PC-3 (cell line): Measurements from ENCODE around the gene DUSP22. TPM values are rescaled to one million over a fixed set of nuclear protein-coding genes. Genes with fewer than 3 reads are reported as not detected.

Source experiments
- ATAC-seq: fragments of 200-7000 bp; cut with Tn5 transposase; 2 replicates; pipeline ENCODE4 v1.9.1; 2020; ENCODE audit warnings: mild to moderate bottlenecking, moderate library complexity
- BruUV-seq: library from RNA; stranded (reverse); fragments of 400-500 nt; replicated peaks from 2 replicates; lab custom pipeline; 2021; lab: Mats Ljungman, UMichigan
- CTCF ChIA-PET: fragments of 300-600 bp; sonication (Branson Sonifier 250); formaldehyde crosslinking; loops from one replicate; lab custom pipeline; 2022; ENCODE audit warnings: antibody characterized with exemption; lab: Charles Lee
- POLR2A ChIA-PET: fragments of 300-600 bp; sonication (Branson Sonifier 250); formaldehyde crosslinking; loops from one replicate; lab custom pipeline; 2022; ENCODE audit warnings: antibody characterized with exemption; ENCODE audit not compliant: unreplicated experiment; lab: Charles Lee
- DNase-seq: peaks from one replicate; pipeline ENCODE4 v3.0.0-alpha.2; 2015
- H2AFZ ChIP-seq: fragments of 300-600 bp; sonication (generic); 2 replicates; pipeline ENCODE4 v1.6.0; 2016; ENCODE audit warnings: antibody characterized with exemption, low read length
- H3F3A ChIP-seq: fragments of 300-600 bp; sonication (generic); one replicate; pipeline ENCODE4 v1.6.0; 2017; ENCODE audit warnings: antibody characterized with exemption, low read length, control low read depth, mild to moderate bottlenecking; ENCODE audit not compliant: unreplicated experiment
- H3K27ac ChIP-seq: fragments of 300-600 bp; sonication (generic); 2 replicates; pipeline ENCODE4 v1.5.1; 2016; ENCODE audit warnings: mild to moderate bottlenecking, low read length
- H3K27me3 ChIP-seq: fragments of 300-600 bp; sonication (generic); 2 replicates; pipeline ENCODE4 v1.6.1; 2016; ENCODE audit warnings: low read length, mixed read lengths
- H3K36me3 ChIP-seq: fragments of 300-600 bp; sonication (generic); 2 replicates; pipeline ENCODE4 v1.6.1; 2016; ENCODE audit warnings: low read depth, mixed run types, low read length, mixed read lengths
- H3K4me1 ChIP-seq: fragments of 300-600 bp; sonication (generic); 2 replicates; pipeline ENCODE4 v1.5.1; 2016; ENCODE audit warnings: low read length; ENCODE audit not compliant: insufficient read depth
- H3K4me2 ChIP-seq: fragments of 300-600 bp; sonication (generic); 2 replicates; pipeline ENCODE4 v1.6.0; 2016; ENCODE audit warnings: low read length
- H3K4me3 ChIP-seq: fragments of 300-600 bp; sonication (generic); 2 replicates; pipeline ENCODE4 v1.5.1; 2016; ENCODE audit warnings: mild to moderate bottlenecking, low read length, mixed read lengths
- H3K79me2 ChIP-seq: fragments of 300-600 bp; sonication (generic); 2 replicates; pipeline ENCODE4 v1.6.1; 2017; ENCODE audit warnings: low read length, mixed read lengths
- H3K9ac ChIP-seq: fragments of 300-600 bp; sonication (generic); 2 replicates; pipeline ENCODE4 v1.6.0; 2016; ENCODE audit warnings: mild to moderate bottlenecking, low read length
- H3K9me2 ChIP-seq: fragments of 300-600 bp; sonication (generic); replicated peaks from 2 replicates; pipeline ENCODE4 v1.6.1; 2016; ENCODE audit warnings: mixed run types, low read length, mixed read lengths
- H3K9me3 ChIP-seq: fragments of 300-600 bp; sonication (generic); 2 replicates; pipeline ENCODE4 v1.6.1; 2016; ENCODE audit warnings: low read length, mixed read lengths
- H4K20me1 ChIP-seq: fragments of 300-600 bp; sonication (generic); 2 replicates; pipeline ENCODE4 v1.6.1; 2016; ENCODE audit warnings: low read length, mixed read lengths
- CTCF ChIP-seq: fragments of 300-600 bp; sonication (generic); conservative IDR thresholded peaks from 2 replicates; pipeline ENCODE4 v1.5.1; 2017; ENCODE audit warnings: antibody characterized with exemption, low read depth, mild to moderate bottlenecking, low read length
- EZH2 ChIP-seq: fragments of 300-600 bp; sonication (generic); IDR thresholded peaks from one replicate; pipeline ENCODE4 v1.6.1; 2017; ENCODE audit warnings: antibody characterized with exemption, mild to moderate bottlenecking, low read length; ENCODE audit not compliant: unreplicated experiment
- EZH2phosphoT487 ChIP-seq: fragments of 300-600 bp; sonication (generic); IDR thresholded peaks from 2 replicates; pipeline ENCODE4 v1.6.1; 2018; ENCODE audit warnings: mild to moderate bottlenecking, antibody characterized with exemption, low read length, borderline replicate concordance
- intact Hi-C: fragments of 100-400 bp; cut with micrococcal nuclease; formaldehyde crosslinking; loops from 2 replicates; pipeline ENCODE4 v1.9.0; 2023
- total RNA-seq: library from RNA; depleted of rRNA; stranded (reverse); fragments of >200 nt; gene quantifications from 2 replicates; pipeline ENCODE4 v1.2.3, GENCODE V29; 2014

DUSP22 gene
- total RNA-seq, 1 experiment from 2014 or later: 37.8 TPM

- intact Hi-C loops: loop anchor here (10.0 kb wide), 1 partner anchor 175 kb away; no protein-coding TSS in a partner anchor
- Histone ChIP-seq H3K36me3 (no peaks in the 10 kb centered on the region), H2AFZ (no peak overlapping the region), H3K79me2 (no peaks in the 10 kb centered on the region), H3K4me1 (0 out of 2 replicates have a peak, but pooled peaks cover 3% of the 10 kb centered on the region), H3K9me2 (no peaks in the 10 kb centered on the region), H3K4me3 (no peak overlapping the region), H3K9me3 (no peaks in the 10 kb centered on the region), H3K27ac (no peak overlapping the region), H3K4me2 (no peak overlapping the region), H3F3A (no peaks in the 10 kb centered on the region), H4K20me1 (no peaks in the 10 kb centered on the region), H3K9ac (no peak overlapping the region), H3K27me3 (peaks cover 6% of the 10 kb centered on the region; the same call in 1 of the 2 replicates)
- no peak for TF ChIP-seq EZH2phosphoT487
- TF ChIP-seq EZH2: no peak
- TF ChIP-seq CTCF: no peak
- no peak for DNase-seq
- CTCF ChIA-PET: no interaction called here
- no TSS peak for BruUV-seq
- POLR2A ChIA-PET: no interaction called here
- ATAC-seq: no peak
Observed at GRCh38 chr6:379410-380181, 87.3 kb downstream of the DUSP22 start.

GRCh38 chr6:380234-381218, 88.2 kb downstream of the DUSP22 start:
- H3K27me3 ChIP-seq: no peaks in the 10 kb centered on the region
- intact Hi-C loops: loop anchor here (10.0 kb wide), 1 partner anchor 174 kb away; no protein-coding TSS in a partner anchor
- no peaks in the 10 kb centered on the region for H3K79me2 ChIP-seq
- no peaks in the 10 kb centered on the region for H3F3A ChIP-seq
- CTCF ChIA-PET: no interaction called here
- H3K9me2 ChIP-seq: no peaks in the 10 kb centered on the region
- H2AFZ ChIP-seq: no peak overlapping the region
- 0 out of 2 replicates have a peak, but pooled peaks cover 3% of the 10 kb centered on the region for H3K4me1 ChIP-seq
- H3K4me2 ChIP-seq: no peak overlapping the region
- ATAC-seq (no peak), DNase-seq (no peak)
- no TSS peak for BruUV-seq
- TF ChIP-seq EZH2phosphoT487: no peak
- no peak for TF ChIP-seq CTCF
- TF ChIP-seq EZH2: no peak
- POLR2A ChIA-PET: no interaction called here
- H3K36me3 ChIP-seq: no peaks in the 10 kb centered on the region
- no peaks in the 10 kb centered on the region for H4K20me1 ChIP-seq
- no peak overlapping the region for H3K27ac ChIP-seq
- no peak overlapping the region for H3K4me3 ChIP-seq
- H3K9ac ChIP-seq: no peak overlapping the region
- no peaks in the 10 kb centered on the region for H3K9me3 ChIP-seq
